Measurements from ENCODE around the gene MID1.

DNA sequence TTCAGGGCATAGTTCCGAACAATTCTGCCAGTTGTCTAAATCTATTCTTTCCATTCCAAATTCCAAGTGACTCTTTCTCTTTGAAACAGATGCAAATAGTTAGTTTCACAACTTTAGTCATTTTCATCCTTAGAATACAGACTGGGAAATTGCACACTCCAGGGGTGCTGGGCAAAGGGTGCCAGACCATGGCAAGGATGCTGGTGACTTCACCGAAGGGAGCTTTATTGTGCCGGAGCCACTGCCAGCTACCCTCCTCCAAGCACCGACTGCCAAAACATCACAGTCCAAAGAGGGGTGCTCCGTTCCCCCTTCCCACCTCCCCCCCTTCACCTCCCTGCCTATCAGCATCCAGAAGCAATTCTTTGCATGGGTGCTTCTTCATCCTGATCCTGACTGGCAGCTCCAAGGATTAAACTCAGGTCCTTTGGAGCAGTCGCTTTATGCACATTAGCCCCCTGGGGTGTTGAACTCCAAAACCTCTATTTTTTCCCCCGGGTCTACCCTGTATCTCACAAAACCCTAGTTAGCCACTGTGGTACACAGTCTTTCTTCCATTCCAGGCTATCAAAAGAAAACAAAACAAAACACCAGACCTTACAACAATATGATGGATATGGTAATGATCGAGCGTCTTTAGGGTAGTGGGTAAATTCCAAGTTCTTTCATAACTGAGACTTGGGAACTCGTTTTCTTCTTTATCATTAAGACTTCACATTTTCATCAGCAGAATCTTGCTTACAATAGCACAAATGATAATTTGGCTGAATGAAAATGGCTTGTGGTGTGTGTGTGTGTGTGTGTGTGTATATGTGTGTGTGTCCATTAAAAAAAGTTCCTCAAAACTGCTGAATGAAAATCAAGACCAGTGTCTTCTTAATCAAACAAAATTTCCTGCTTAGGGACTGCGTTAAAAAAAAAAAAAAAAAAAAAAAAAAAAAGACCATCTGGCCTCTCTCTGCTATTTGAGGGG lies 28.7 kb downstream of the MID1 start:
- no peak for TF ChIP-seq EZH2 (IDR thresholded peaks at IDR 0.05; ENCODE audit: low read depth)
- TF ChIP-seq, protein P1, sequence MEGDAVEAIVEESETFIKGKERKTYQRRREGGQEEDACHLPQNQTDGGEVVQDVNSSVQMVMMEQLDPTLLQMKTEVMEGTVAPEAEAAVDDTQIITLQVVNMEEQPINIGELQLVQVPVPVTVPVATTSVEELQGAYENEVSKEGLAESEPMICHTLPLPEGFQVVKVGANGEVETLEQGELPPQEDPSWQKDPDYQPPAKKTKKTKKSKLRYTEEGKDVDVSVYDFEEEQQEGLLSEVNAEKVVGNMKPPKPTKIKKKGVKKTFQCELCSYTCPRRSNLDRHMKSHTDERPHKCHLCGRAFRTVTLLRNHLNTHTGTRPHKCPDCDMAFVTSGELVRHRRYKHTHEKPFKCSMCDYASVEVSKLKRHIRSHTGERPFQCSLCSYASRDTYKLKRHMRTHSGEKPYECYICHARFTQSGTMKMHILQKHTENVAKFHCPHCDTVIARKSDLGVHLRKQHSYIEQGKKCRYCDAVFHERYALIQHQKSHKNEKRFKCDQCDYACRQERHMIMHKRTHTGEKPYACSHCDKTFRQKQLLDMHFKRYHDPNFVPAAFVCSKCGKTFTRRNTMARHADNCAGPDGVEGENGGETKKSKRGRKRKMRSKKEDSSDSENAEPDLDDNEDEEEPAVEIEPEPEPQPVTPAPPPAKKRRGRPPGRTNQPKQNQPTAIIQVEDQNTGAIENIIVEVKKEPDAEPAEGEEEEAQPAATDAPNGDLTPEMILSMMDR (conservative IDR thresholded peaks at IDR 0.05) = no peak

Data from PC-9 (cell line).